ENCODE data around the gene XXYLT1. TPM values are rescaled to one million over a fixed set of nuclear protein-coding genes. Genes with fewer than 3 reads are reported as not detected.
"Not testable (repeated sequence)": the region's sequence is repeated elsewhere in the genome, so short reads cannot be mapped to it uniquely, and the experiment has no call there.

XXYLT1 gene
- total RNA-seq, 1 donor from 2014 or later, result 10.0 TPM

DNA sequence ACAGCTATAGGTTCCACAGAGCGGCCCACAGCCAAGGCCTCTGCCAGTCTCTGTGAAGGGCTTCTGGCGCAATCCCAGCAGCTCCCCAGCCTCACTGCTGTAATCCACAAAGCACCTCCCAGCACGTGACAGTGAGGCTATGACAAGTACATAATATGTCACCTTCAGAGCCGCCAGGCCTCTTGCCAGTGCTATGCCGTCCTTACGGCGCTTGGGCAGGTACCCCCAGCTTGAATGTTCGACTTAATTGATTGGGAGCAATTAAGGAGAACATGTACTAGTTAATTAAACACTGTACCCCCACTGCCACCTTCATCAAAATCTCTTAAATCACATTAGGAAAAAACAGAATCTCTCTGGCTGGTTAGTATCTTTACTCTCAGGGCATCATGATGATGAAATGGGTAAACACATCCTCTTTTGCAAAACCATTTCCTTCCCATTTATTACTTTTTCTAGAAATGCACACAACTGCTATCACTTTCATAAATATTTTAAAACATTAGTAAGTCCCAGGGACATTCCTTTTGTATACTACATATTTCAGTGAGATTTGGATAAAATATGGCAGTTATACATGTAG lies 169.9 kb downstream of the XXYLT1 start:
- intact Hi-C loops (cut with micrococcal nuclease), result no loop called here

DNA sequence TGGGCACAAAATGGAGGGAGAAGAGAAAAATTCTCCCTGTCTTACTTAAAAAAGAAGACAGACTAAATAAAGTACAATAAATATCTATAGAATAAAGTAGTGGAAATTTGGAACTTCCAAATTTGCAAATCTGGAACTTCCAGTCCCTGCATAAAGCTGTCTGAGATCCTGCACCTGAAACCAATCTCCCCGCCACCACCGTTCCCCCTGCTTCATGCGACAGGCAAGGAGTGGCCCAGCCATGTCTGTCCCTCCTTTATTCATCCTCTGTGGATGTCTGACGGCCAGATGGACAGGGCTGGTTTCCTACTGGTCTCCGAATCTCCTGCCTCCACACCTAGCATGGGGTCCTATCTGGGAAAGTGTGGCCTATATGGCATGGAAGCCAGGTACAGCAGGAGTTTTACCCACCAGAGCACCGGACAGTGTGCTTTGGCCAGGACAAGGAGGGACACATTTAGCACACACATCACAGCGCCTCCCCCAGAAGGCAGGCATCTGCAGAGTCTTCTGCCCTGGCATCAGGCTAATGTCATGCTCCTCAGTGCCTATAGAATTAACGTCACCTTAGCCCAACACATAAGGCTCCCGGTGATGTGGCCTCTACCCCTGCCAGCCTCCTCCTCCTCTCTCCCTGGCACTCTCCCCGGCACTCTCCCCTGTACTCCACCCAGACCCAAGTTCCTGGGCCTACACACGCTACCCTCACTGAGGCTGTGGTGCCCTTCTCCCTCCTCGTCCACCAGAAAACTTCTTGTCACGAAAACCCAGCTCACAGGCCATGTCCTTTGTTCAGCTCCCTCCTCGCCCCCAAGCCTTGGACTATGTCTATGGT lies 170.8 kb downstream of the XXYLT1 start:
- intact Hi-C loops (cut with micrococcal nuclease), result no loop called here

GRCh38 chr3:195098741-195099525 lies 172.0 kb downstream of the XXYLT1 start:
- intact Hi-C loops (cut with micrococcal nuclease), result no loop called here

- intact Hi-C loops (cut with micrococcal nuclease), result no loop called here
These were observed 173.4 kb downstream of the XXYLT1 start for GRCh38 chr3:195097331-195098255.

DNA sequence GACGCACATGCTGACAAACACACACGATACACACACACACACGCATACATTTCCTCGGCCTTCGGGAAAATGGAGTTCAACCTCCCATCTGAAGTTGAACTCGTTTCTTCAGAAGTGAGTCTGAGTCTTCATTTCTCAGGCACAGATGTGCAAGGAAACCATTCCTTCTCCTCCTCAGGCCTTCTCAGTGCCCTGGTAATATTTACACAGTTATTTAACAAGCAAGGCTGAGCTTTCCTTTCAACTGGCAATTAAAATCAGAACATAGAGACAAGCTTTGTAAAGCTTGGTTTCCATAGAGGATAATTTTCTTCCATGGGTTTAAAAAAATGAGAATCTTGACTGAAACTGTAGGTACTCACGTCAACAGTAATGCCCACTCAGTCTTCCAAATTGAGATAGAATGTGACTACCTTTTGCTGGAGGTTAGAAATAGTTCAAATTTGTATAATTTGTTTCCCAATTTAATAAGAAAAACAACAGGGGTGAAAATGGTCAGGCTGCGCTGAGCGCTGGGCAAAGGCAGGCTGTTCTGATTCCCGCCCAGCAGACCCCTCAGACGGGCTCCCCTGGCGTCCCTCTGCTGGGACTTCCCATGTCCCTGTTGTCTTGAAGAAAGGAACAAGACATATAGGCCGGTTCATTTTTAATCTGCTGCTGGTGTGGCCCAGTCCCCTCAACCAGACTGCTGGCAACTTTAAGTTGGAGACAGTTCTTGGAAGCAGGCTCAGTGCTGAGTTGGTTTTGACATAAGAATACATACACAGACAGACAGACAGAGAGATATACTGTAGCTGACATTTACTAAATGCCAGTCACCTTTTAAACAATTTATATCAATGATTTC lies 174.3 kb downstream of the XXYLT1 start:
- intact Hi-C loops (cut with micrococcal nuclease), result no loop called here

DNA sequence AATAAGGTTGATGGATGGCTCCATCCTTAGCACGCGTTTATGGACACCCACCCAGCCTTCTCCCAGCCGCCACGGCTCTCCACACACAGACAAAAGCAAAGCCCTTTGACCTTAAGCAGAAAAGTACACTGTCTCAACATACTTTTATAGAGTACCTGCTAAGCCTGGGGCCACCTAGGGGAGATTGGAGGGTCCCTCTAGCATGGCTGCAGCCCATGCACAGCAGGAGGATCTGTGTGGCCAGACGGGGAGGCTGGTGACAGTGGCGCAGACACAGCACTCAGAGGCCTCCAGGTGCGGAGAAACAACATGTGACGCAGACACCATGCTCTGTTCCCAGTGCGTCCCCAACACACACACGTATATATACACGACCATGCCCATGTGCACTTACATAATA lies 174.9 kb downstream of the XXYLT1 start:
- intact Hi-C loops (cut with micrococcal nuclease), result no loop called here

DNA sequence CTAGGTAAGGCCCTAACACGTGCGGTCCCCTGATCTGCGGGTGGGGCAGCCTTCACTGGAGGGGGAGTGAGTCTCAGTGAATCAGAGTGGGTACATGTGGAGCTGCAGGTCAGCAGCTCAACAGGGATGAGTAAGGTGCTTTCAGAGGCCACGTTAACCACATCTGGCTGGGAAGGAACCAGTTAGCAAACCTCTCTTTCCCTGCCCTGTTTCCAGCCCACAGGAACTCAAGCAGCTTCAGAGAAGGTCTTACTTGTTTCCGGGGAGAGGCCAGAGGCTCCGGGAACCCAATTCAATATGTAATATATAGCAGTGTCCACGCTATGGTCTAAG lies 175.3 kb downstream of the XXYLT1 start:
- intact Hi-C loops (cut with micrococcal nuclease), result no loop called here

- intact Hi-C loops (cut with micrococcal nuclease), result no loop called here
These were observed 175.8 kb downstream of the XXYLT1 start for GRCh38 chr3:195095035-195095703.

DNA sequence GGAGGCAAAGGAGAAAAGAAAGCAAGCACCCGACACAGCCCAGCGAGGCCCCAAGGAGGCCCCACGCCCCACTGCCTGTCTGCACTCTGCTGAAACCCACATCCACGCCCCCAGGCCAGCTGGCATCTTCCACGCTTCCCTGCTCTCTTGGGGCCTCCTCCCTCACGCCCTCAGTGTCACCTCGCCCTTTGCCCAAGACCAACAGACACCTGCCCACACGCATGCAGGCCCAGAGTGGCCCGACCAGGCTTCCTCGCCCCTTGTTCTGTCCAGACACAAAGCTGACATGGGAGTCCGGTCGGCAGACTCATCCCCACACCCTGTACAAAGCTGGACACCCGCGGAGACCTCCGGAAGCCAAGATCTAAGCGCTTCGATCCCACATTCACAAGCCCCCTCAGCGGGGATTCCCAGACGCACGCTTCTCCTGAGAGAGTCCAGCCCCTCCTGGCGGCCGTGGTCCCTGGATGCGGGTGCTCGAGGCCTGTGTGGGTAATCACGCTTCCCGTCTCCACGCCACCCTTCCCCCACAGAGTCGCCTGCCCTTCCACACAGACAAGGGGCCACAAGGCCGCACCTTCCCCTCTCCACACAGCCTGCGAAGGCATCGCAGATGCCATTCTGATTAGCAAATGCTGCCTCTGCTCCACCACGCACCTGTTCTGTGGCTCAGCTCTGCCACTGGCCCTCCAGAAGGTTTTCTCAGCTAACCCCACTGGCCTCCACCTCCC lies 176.6 kb downstream of the XXYLT1 start:
- intact Hi-C loops (cut with micrococcal nuclease), result no loop called here

DNA sequence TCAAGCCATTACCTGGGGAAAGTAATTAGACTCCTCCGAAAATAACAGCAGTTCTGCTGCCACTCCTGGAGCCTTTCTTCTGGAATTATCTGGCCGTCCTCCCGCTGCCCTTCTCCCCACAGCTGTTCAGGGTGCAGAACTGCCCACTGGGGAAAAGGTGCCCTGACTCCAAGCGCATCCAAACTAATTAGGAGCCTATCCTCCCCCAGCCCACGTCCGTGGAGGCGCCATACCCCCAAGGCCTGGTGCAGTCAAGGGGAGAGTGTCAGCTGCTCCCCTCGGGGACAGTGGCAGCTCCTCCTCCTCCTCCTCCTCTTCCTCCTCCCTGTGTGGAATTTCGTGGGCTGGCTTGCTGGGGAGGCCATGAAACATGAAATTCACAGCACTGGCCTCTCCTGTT lies 177.2 kb downstream of the XXYLT1 start:
- intact Hi-C loops (cut with micrococcal nuclease), result no loop called here

DNA sequence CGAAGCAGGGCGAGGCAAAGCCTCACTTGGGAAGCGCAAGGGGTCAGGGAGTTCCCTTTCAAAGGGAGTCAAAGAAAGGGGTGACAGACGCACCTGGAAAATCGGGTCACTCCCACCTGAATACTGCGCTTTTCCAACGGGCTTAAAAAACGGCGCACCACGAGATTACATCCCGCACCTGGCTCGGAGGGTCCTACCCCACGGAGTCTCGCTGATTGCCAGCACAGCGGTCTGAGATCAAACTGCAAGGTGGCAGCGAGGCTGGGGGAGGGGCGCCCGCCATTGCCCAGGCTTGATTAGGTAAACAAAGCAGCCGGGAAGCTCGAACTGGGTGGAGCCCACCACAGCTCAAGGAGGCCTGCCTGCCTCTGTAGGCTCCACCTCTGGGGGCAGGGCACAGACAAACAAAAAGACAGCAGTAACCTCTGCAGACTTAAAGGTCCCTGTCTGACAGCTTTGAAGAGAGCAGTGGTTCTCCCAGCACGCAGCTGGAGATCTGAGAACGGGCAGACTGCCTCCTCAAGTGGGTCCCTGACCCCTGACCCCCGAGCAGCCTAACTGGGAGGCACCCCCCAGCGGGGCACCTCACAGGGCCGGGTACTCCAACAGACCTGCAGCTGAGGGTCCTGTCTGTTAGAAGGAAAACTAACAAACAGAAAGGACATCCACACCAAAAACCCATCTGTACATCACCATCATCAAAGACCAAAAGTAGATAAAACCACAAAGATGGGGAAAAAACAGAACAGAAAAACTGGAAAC lies 182.9 kb downstream of the XXYLT1 start:
- intact Hi-C loops (cut with micrococcal nuclease), result not testable (repeated sequence)

- intact Hi-C loops (cut with micrococcal nuclease), result no loop called here
These were observed 183.6 kb downstream of the XXYLT1 start for GRCh38 chr3:195087328-195087727.

GRCh38 chr3:195086885-195087284 lies 184.1 kb downstream of the XXYLT1 start:
- intact Hi-C loops (cut with micrococcal nuclease), result no loop called here

DNA sequence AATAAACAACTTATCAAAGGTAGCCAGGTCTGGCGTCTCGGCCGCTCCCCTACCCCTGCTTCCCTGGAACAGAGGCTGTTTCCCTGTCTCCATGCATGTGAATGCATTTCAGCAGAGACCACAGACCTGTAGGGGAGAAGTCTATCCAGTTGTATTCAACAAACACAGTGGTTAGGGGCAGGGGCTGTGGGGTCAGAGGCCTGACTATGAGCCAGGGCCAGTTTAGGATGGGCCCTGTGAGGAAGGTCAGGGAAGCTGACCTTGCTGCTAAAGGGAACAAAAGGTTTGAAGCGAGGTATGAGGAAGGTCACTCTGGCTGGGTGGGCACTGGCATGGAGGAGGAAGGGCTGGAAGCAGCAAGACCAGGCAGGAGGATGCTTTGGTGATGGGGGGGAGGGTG lies 184.6 kb downstream of the XXYLT1 start:
- intact Hi-C loops (cut with micrococcal nuclease), result no loop called here

DNA sequence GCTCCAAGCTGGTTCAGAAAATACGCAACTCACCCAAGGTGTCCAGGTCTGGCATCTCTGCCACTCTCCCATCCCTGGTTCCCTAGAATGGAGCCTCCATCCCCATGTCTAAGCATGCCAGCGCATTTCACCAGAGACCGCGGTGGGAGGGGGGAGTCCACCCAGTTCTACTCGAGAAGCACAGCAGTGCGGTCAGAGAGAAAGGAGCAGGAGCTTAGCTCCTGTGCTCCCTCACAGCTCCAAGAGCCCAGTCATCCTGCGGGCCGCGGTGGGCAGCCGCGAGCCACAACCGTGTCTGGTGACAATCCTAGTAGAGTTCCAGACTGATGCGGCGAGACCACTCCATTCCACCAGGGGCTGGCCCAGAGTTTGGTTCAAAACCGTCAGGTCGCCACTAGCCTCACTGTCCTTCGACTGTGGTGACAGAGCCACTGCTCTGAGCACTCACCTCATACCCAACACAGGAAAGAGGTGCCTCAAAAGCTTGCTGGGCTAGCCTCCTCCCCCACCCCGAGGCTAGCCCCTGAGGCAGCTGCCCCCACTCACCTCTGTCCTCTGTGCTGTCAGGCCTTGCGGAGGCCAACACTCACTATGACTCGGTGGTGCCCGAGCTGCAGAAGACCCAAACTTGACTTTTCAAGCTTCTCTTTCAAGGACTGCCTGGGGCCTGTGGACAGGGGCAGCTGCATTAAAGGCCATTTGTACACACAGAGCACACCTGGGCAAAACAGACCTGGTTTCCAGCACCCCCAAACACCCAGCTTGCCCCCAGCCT lies 185.4 kb downstream of the XXYLT1 start:
- intact Hi-C loops (cut with micrococcal nuclease), result no loop called here

DNA sequence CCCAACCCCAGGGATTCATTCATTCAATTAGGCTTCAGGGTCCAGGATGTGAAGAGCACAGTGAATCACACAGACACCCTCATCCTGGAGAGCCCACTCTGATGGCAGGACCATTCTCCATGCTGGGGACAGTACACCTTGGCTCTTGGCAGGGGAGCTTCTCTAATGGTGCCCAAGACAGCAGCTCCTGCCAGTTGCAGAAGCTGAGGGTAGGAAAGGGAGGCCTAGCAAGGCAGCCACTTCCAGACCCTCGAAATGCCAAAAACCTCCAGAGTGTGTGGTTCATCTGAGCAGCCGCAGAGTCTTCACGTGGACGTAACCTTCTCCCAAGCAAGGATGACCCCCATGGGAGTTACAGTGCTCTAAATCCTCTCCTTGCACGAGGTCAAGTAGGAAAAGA lies 186.2 kb downstream of the XXYLT1 start:
- intact Hi-C loops (cut with micrococcal nuclease), result no loop called here

DNA sequence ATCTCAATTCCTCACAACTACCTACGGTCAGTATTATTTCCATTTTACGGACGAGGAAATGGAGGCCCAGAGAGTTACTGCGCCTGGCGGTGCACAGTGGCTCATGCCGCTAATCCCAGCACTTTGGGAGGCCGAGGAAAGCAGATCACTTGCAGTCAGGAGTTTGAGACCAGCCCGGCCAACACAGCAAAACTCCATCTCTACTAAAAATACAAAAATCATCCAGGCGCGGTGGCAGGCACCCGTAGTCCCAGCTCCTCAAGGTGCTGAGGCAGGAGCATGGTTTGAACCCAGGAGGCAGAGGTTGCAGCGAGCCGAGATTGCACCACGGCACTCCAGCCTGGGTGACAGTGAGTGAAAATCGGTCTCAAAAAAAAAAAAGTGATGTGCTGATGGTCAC lies 187.3 kb downstream of the XXYLT1 start:
- intact Hi-C loops (cut with micrococcal nuclease), result no loop called here

DNA sequence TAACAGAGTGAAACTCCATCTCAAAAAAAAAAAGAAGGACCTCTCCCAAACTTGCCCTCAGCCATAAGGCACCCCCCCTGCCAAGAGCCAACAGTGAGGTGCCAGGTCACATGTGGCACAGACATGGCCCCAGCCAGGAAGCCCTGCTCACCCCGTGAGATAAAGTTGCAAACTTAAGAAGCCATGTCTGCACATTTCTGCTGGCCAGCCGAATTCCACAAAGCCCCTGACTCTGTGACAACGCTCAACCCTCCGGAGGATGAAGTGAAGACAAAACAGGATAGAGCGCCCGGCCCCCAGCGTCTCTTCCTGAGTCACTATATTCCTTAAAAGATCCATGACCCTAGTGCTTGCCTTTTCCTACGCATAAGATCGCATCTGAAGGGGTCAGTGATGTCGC lies 188.1 kb downstream of the XXYLT1 start:
- intact Hi-C loops (cut with micrococcal nuclease), result no loop called here
